Natural killer cell (primary cell): Measurements from ENCODE around the gene WDR81. TPM values are rescaled to one million over a fixed set of nuclear protein-coding genes. Genes with fewer than 3 reads are reported as not detected.
A peak's percentile ranks its signal among the peaks of the same experiment; 100 is the strongest.
"Not testable (repeated sequence)": the region's sequence is repeated elsewhere in the genome, so short reads cannot be mapped to it uniquely, and the experiment has no call there.

Source experiments
- ATAC-seq, 3 donors: fragments of 150-1000 bp in 2 of 3; fragments of 200-7000 bp in 1 of 3; cut with Tn5 transposase; 1 replicate in 1 of 3; 2 replicates in 2 of 3; pipeline ENCODE4 v1.10.0; 2021; ENCODE audit warnings: mild to moderate bottlenecking in 2 of 3, moderate library complexity in 2 of 3
- DNase-seq, 2 donors: peaks; one replicate each; pipeline versions ENCODE4 v3.0.0 to v3.0.0-alpha.2; 2013 to 2021; ENCODE audit warnings: mixed read lengths in 1 of 2
- H3K27ac ChIP-seq: one replicate; pipeline ENCODE4 v1.5.1; 2013; ENCODE audit warnings: mild to moderate bottlenecking, low read length
- H3K27me3 ChIP-seq: one replicate; pipeline ENCODE4 v1.6.1; 2013; ENCODE audit warnings: low read length; ENCODE audit not compliant: control insufficient read depth, insufficient read depth
- H3K36me3 ChIP-seq: one replicate; pipeline ENCODE4 v1.6.1; 2013; ENCODE audit warnings: low read length; ENCODE audit not compliant: control insufficient read depth, insufficient read depth
- H3K4me1 ChIP-seq: one replicate; pipeline ENCODE4 v1.6.1; 2013; ENCODE audit warnings: low read length; ENCODE audit not compliant: control insufficient read depth, insufficient read depth
- H3K4me3 ChIP-seq: one replicate; pipeline ENCODE4 v1.5.1; 2013; ENCODE audit warnings: low read length
- H3K9me3 ChIP-seq: one replicate; pipeline ENCODE4 v1.6.1; 2013; ENCODE audit warnings: low read length; ENCODE audit not compliant: control insufficient read depth, insufficient read depth
- H3K27ac Mint-ChIP-seq, 2 donors: one replicate each; pipeline ENCODE4 v1.8.0; 2022; ENCODE audit warnings: mild to moderate bottlenecking in 2 of 2, mixed read lengths in 2 of 2, moderate library complexity in 1 of 2
- H3K27me3 Mint-ChIP-seq, 2 donors: one replicate each; pipeline ENCODE4 v1.8.0; 2022; ENCODE audit warnings: low read depth in 2 of 2, mixed read lengths in 2 of 2
- H3K36me3 Mint-ChIP-seq: one replicate; pipeline ENCODE4 v1.8.0; 2022; ENCODE audit warnings: mixed read lengths
- H3K4me1 Mint-ChIP-seq, 2 donors: one replicate each; pipeline ENCODE4 v1.8.0; 2022; ENCODE audit warnings: mixed read lengths in 2 of 2
- H3K4me3 Mint-ChIP-seq: one replicate; pipeline ENCODE4 v1.8.0; 2022; ENCODE audit warnings: mild to moderate bottlenecking, moderate library complexity, mixed read lengths
- H3K9me3 Mint-ChIP-seq, 2 donors: one replicate each; pipeline ENCODE4 v1.8.0; 2022; ENCODE audit warnings: mixed read lengths in 2 of 2
- WGBS: methylation state at CpG from one replicate; pipeline ENCODE4 v1.1.7; 2013; ENCODE audit warnings: missing lambda C conversion rate; ENCODE audit not compliant: insufficient coverage; 5-methylcytosine and 5-hydroxymethylcytosine counted together
- intact Hi-C: fragments of 100-400 bp; cut with micrococcal nuclease; formaldehyde crosslinking; loops from one replicate; pipeline ENCODE4 v1.14.2; 2022
- total RNA-seq, 4 donors: library from RNA; stranded (reverse); fragments of 120-200 nt in 1 of 4; gene quantifications; one replicate each; pipeline versions ENCODE4 v1.2.3 to v1.2.4, GENCODE V29; 2013 to 2022
- TF ChIP-seq, protein P1 (sequence below): fragments of 200-600 bp; IDR thresholded peaks from one replicate; pipeline ENCODE4 v1.8.0; 2022; ENCODE audit warnings: antibody characterized with exemption

Gene WDR81
- total RNA-seq, 3 donors from 2014 or later (not counting 1 experiment from before 2014, with no cell fraction given), result 40.8 to 54.2 (median 46.2) TPM

DNA sequence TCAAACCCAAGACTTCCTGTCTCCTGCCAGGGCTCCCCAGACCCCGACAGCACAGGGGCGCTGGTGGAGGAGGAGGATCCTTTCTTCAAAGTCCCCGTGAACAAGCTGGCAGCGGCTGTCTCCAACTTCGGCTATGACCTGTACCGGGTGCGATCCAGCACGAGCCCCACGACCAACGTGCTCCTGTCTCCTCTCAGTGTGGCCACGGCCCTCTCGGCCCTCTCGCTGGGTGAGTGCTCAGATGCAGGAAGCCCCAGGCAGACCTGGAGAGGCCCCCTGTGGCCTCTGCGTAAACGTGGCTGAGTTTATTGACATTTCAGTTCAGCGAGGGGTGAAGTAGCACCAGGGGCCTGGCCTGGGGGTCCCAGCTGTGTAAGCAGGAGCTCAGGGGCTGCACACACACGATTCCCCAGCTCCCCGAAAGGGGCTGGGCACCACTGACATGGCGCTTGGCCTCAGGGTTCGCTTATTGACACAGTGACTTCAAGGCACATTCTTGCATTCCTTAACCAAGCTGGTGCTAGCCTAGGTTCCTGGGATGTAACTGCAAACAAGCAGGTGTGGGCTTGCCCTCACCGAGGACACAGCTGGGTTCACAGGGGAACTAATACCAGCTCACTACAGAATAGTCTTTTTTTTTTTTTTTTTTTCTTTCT is 45.4 kb downstream of the WDR81 start:
- 39% methylated on average over 21 of the region's 21 CpGs for whole genome bisulfite sequencing
- H3K36me3 Mint-ChIP-seq, result no peaks in the 10 kb centered on the region
- Histone ChIP-seq H3K36me3 (no peaks in the 10 kb centered on the region), H3K4me1 (peaks cover 35% of the 10 kb centered on the region), H3K27me3 (no peaks in the 10 kb centered on the region), H3K27ac (peak overlapping the region; percentile 35), H3K9me3 (no peaks in the 10 kb centered on the region), H3K4me3 (no peak overlapping the region)
- no peaks in the 10 kb centered on the region for H3K9me3 Mint-ChIP-seq
- H3K4me3 Mint-ChIP-seq, result no peak overlapping the region
- intact Hi-C loops, result no loop called here
- DNase-seq (peak in 1 of 2 donors; percentile 34), ATAC-seq (peak in 1 of 3 donors; percentile 29)
- H3K4me1 Mint-ChIP-seq, result peaks cover 0 to 14% of the 10 kb centered on the region in 2 donors
- no peak overlapping the region for H3K27ac Mint-ChIP-seq
- TF ChIP-seq, protein P1, sequence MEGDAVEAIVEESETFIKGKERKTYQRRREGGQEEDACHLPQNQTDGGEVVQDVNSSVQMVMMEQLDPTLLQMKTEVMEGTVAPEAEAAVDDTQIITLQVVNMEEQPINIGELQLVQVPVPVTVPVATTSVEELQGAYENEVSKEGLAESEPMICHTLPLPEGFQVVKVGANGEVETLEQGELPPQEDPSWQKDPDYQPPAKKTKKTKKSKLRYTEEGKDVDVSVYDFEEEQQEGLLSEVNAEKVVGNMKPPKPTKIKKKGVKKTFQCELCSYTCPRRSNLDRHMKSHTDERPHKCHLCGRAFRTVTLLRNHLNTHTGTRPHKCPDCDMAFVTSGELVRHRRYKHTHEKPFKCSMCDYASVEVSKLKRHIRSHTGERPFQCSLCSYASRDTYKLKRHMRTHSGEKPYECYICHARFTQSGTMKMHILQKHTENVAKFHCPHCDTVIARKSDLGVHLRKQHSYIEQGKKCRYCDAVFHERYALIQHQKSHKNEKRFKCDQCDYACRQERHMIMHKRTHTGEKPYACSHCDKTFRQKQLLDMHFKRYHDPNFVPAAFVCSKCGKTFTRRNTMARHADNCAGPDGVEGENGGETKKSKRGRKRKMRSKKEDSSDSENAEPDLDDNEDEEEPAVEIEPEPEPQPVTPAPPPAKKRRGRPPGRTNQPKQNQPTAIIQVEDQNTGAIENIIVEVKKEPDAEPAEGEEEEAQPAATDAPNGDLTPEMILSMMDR, result no peak
- H3K27me3 Mint-ChIP-seq, result no peaks in the 10 kb centered on the region

- H3K27me3 Mint-ChIP-seq, H3K27me3 ChIP-seq, H3K27ac Mint-ChIP-seq, H3K27ac ChIP-seq, intact Hi-C loops, H3K9me3 ChIP-seq, H3K4me3 ChIP-seq, H3K36me3 ChIP-seq, H3K4me3 Mint-ChIP-seq, H3K9me3 Mint-ChIP-seq, H3K36me3 Mint-ChIP-seq: not testable (repeated sequence)
- 93% methylated on average over 11 of the region's 12 CpGs for WGBS
- peaks cover 0 to 14% of the 10 kb centered on the region in 2 donors for H3K4me1 Mint-ChIP-seq
- DNase-seq (peak in 1 of 2 donors; percentile 28), ATAC-seq (peak in 2 of 3 donors; percentile 24 to 26)
- H3K4me1 ChIP-seq, result peaks cover 26% of the 10 kb centered on the region
These were observed 48.6 kb downstream of the WDR81 start for GRCh38 chr17:1773000-1773695.

DNA sequence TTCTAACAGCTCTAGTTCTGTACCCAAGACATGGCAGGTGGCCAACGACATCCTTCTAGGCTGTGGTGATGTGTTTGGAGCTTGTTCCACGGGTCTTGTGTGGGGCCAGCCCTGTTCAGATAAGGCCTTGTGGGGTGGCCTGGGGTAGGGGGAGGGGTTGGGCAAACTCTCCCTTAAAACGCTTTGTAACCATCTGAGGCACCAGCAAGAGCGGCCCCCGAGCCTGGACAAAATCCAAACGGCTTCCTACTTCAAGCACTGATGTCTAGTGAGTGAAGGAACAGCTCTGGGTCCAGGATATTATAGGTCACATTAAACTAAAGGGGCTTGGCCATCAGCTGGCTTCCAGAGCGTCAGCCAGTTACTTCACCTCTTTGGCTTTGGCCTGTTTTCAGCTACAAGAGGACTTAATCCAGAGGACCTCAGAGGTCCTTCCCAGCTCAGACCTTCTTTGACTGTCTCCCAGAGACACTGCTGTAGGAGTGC is 49.2 kb downstream of the WDR81 start:
- H3K9me3 ChIP-seq, result no peaks in the 10 kb centered on the region
- no peak overlapping the region for H3K27ac ChIP-seq
- 76% methylated on average over 7 of the region's 7 CpGs for WGBS
- H3K4me3 ChIP-seq, result no peak overlapping the region
- Mint-ChIP-seq H3K9me3 (no peaks in the 10 kb centered on the region), H3K4me1 (peaks cover 0 to 14% of the 10 kb centered on the region in 2 donors), H3K27ac (peak overlapping the region in 1 of 2 donors; percentile 34), H3K4me3 (no peak overlapping the region), H3K36me3 (no peaks in the 10 kb centered on the region), H3K27me3 (no peaks in the 10 kb centered on the region)
- DNase-seq (no peak), ATAC-seq (no peak)
- peaks cover 26% of the 10 kb centered on the region for H3K4me1 ChIP-seq
- peaks cover 9% of the 10 kb centered on the region for H3K36me3 ChIP-seq
- TF ChIP-seq, protein P1, result no peak
- intact Hi-C loops, result no loop called here
- H3K27me3 ChIP-seq, result no peaks in the 10 kb centered on the region

DNA sequence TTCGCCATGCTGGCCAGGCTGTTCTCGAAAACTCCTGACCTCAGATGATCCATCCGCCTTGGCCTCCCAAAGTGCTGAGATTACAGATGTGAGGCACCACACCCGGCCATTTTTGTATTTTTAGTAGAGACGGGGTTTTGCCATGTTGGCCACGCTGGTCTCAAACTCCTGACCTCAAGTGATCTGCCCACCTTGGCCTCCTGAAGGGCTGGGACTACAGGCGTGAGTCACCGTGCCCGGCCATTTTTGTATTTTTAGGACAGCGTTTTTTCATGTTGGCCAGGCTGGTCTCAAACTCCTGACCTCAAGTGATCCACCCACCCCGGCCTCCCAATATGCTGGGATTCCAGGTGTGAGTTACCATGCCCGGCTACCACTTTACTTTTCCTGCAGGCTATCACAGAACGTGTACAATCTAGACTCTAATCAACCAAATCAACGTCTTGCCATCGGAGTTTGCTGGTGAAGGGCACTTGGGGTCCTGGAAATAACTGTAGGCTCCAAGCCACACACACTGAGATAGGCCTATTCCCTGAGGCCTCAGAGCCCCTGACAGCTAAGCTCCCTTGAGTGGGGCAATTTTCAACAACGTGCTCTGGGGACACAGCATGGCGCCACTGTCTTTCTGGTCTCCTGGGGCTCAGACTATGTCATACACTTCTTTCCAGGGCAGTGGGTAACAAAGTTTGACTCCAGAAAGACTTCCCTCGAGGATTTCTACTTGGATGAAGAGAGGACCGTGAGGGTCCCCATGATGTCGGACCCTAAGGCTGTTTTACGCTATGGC is 50.1 kb downstream of the WDR81 start:
- Histone ChIP-seq H3K27me3 (no peaks in the 10 kb centered on the region), H3K27ac (no peak overlapping the region), H3K4me1 (peaks cover 23% of the 10 kb centered on the region), H3K36me3 (peaks cover 9% of the 10 kb centered on the region), H3K9me3 (no peaks in the 10 kb centered on the region), H3K4me3 (no peak overlapping the region)
- peak overlapping the region in 1 of 2 donors; percentile 34 for H3K27ac Mint-ChIP-seq
- H3K27me3 Mint-ChIP-seq, result no peaks in the 10 kb centered on the region
- H3K9me3 Mint-ChIP-seq, result no peaks in the 10 kb centered on the region
- ATAC-seq (no peak), DNase-seq (no peak)
- H3K36me3 Mint-ChIP-seq, result no peaks in the 10 kb centered on the region
- TF ChIP-seq, protein P1, result no peak
- no peak overlapping the region for H3K4me3 Mint-ChIP-seq
- intact Hi-C loops, result no loop called here
- H3K4me1 Mint-ChIP-seq, result peaks cover 0 to 14% of the 10 kb centered on the region in 2 donors
- WGBS, result 93% methylated on average over 21 of the region's 21 CpGs
